Measurements from ENCODE around the gene MN1.
"Not testable (repeated sequence)": the region's sequence is repeated elsewhere in the genome, so short reads cannot be mapped to it uniquely, and the experiment has no call there.

Gene MN1

GRCh38 chr22:27745809-27746208, 55.7 kb downstream of the MN1 start:
- DNase-seq = no peak

- DNase-seq = no peak
Observed at GRCh38 chr22:27745154-27745553, 56.4 kb downstream of the MN1 start.

- DNase-seq = not testable (repeated sequence)
Observed at GRCh38 chr22:27744078-27744477, 57.5 kb downstream of the MN1 start.

GRCh38 chr22:27740202-27740748, 61.3 kb downstream of the MN1 start:
- no peak for DNase-seq

DNA sequence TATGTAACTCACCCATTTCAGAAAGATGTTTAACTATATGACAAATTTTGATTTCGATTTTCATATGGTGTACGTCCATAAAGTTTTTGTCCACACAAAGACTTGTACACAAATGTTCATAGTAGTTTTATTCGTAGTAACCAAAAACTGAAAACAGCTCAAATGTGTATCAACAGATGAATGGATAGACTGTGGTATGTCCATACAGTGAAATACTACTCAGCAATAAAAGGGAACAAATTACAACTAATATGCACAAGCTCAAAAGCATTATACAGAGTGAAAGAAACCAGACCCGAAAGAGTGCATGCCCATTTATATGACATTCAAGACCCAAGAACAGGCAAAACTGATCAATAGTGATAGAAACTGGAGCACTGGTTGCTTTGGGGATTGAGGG, 64.0 kb downstream of the MN1 start:
- no peak for DNase-seq

GRCh38 chr22:27734066-27734465, 67.5 kb downstream of the MN1 start:
- DNase-seq = no peak

- no peak for DNase-seq
Observed at GRCh38 chr22:27732841-27733240, 68.7 kb downstream of the MN1 start.

- no peak for DNase-seq
Observed at GRCh38 chr22:27732391-27732790, 69.2 kb downstream of the MN1 start.

- no peak for DNase-seq
Observed at GRCh38 chr22:27731621-27732020, 69.9 kb downstream of the MN1 start.

DNA sequence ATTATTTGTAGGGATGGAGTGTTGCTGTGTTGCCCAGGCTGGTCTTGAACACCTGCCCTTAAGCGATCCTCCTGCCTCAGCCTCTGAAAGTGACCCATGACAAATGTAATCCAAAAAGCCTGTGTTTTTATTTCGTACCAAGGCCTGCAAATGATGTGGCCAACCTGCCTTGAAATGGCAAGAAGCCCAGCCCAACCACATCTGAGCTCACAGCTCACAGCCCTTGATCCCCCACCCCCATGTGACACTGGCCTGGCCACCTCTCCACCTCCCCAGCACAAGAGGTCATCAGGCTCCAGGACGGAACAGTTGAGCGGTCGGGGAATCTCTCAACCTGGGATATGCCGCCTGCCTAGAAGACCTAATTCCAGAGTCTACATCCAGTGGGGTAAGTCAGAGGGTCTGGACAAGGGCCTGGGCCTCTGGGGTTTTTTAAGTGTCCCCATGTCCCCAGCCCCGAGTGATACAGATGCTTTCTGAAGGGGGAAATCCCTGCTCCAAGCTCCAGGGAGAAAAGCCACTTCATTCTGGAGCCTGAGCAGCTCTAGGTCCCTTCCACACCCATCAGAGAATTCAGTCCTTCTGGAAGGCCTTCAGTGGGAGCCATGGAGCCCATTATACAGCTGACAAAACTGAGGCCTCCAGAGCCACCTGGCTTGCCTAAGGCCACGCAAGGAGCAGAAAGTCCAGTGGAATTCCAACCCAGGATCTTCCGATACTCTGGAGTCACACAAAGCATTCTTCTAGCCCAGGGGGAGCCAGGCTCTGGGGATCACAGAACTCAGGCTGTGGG, 70.7 kb downstream of the MN1 start:
- no peak for DNase-seq

GRCh38 chr22:27729246-27729645, 72.3 kb downstream of the MN1 start:
- no peak for DNase-seq

GRCh38 chr22:27727673-27728451, 73.7 kb downstream of the MN1 start:
- DNase-seq = no peak

- peak in 1 of 51 donors; percentile 27 for DNase-seq
Observed at GRCh38 chr22:27726686-27727449, 74.7 kb downstream of the MN1 start.

- DNase-seq = no peak
Observed at GRCh38 chr22:27726331-27726685, 75.2 kb downstream of the MN1 start.

- no peak for DNase-seq
Observed at GRCh38 chr22:27725661-27726060, 75.9 kb downstream of the MN1 start.

- no peak for DNase-seq
Observed at GRCh38 chr22:27724709-27725108, 76.8 kb downstream of the MN1 start.

- DNase-seq = no peak
Observed at GRCh38 chr22:27724157-27724556, 77.4 kb downstream of the MN1 start.

DNA sequence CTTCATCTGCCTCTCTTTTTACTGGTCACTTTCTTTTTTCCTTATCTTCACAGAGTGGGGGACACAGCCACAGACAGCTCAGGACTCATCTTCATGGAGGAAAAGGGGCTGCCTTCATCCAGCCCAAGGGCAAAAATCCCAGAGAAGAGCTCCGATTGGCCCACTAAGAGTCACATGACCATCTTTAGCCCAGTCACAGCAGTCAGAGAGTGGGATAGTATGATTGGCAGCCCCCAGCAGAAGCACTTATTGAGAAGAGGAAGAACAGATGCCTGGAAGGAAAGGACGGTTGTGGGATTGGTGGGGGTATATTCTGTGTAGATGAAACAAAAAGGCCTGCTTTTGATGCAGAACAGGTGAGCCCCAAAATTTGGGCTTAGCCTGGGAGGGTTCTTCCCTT, 77.8 kb downstream of the MN1 start:
- DNase-seq = no peak

DNA sequence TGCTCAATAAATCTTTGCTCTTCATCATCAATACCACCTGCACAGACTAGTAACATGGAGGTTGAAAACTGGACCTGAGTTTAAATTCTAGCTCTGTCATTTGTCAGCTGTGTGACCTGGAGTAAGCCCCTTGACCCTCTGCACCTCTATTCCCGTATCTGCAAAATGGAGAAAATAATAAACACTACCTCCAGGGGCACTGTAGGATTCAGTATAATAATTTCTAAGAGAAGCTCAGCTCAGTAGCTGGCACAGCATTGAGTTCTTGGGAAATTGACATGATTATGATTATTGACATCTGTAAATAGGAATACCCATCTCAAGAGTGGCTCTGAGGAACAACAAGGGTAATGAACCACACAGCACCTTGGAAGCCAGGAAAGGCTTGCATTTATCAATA, 78.4 kb downstream of the MN1 start:
- no peak for DNase-seq

DNA sequence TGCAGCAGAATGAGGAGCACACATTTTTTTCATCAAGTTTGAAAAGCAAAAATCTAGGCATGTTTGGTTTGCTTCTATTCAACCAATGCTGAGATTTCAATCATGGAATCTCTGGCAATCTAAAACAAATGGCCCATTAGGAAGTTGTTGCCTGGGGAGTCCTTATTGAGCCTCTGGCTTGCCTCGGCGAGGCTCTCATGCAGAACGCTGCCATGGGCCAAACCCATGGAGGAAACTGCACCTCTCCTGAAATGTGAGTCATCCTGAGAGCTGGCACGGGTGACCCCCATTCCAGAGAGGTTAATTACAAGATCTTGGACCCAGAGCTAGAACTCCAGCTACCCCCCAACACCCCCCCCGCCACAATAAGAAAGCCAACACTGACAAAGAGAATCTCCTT, 80.7 kb downstream of the MN1 start:
- no peak for DNase-seq

DNA sequence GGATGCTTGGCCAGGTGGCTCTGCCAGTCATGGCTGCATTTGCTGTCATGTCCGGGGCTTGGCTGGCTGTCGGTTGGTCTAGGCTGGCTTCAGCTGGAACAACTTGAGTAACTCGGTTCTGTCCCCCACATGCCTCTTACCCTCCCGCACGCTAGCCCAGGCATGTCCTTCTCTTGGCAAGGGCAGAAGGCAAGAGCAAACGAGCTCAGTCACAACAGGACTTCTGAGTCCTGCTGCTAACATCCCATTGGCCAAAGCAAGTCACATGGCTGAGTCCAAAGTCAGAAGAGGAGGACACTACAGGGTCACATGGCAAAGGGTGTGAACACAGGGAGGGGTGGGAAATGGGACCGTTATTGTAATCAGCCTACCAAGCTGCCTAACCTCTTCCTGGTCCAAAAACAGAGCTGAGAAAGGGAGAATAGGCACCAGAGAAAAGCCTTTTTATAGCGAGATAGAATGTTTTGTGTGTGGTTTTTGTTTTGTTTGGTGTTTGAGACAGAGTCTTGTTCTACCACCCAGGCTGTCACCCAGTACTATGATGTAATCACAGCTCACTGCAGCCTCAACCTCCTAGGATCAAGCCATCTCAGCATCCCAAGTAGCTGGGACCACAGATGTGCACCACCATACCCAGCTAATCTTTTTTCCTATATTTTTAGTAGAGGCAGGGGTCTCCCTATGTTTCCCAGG, 81.9 kb downstream of the MN1 start:
- DNase-seq = peak in 22 of 51 donors; percentile 2 to 56 (median 24)

DNA sequence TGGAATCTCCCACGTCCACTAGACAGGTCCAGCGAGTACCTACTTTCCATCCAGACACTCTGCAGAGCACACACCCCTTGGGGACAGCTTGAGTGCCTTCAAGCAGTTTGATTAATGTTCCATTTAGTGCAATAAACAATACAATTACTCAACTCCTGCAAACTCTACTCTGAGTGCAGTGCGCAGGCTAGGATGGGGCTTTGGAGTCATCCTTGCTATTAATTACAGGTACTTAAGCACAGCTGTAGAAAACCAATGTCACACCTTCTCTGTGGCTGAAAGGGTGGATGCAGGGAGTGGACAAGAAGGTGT, 82.6 kb downstream of the MN1 start:
- DNase-seq = no peak

All from hypothalamus (tissue), 51 donors.